ENCODE measurements around the gene WFDC5. TPM values are rescaled to one million over a fixed set of nuclear protein-coding genes. Genes with fewer than 3 reads are reported as not detected.

WFDC5 gene
- total and polyA plus RNA-seq, 9 of the 15 experiments (the other 6 are each of a cell fraction or from before 2014, with no cell fraction given): not detected

- H3K27ac ChIP-seq (ENCODE audit: extremely low read depth, low read depth, low read length): no peak overlapping the region
- peaks cover 0 to 12% of the 10 kb centered on the region in 2 experiments; a peak in 1 of 5 replicates for H3K4me1 ChIP-seq (replicated peaks in 1 of 2; ENCODE audit: control insufficient read depth in 2 of 2, insufficient read depth in 2 of 2, low read length in 2 of 2)
- BruUV-seq (replicated peaks): no TSS peak
- no peak overlapping the region for H2AFZ ChIP-seq (ENCODE audit: low read depth, low read length)
- FAIRE-seq (peak; percentile 94), ATAC-seq (peak; percentile 90), DNase-seq (ENCODE audit: extremely low read depth in 1 of 4, low spot score in 3 of 4) (peak; percentile 63 to 69 (median 64))
- H3K9me3 ChIP-seq (replicated peaks; ENCODE audit: control insufficient read depth, insufficient read depth, low read depth, low read length): no peaks in the 10 kb centered on the region
- no peaks in the 10 kb centered on the region for H3K36me3 ChIP-seq (ENCODE audit: control insufficient read depth, insufficient read depth, low read length)
- in situ Hi-C loops (cut with MboI) (no loop called here), intact Hi-C loops (cut with micrococcal nuclease) (loop anchor here (1.0 to 10.0 kb wide), 3 partner anchors 52 to 181 kb away; partner anchors contain the start of gene PABPC1L)
- 0% methylated on average over 7 of the region's 7 CpGs for WGBS (ENCODE audit: insufficient coverage, low coverage, missing lambda C conversion rate)
- H3K4me2 ChIP-seq (ENCODE audit: insufficient read depth, low read length): no peak overlapping the region
- CTCF ChIA-PET (ENCODE audit: low intra/inter-chr PET ratio): interaction anchor here (2.5 to 3.2 kb wide), 2 partner anchors 53 to 85 kb away, joined by 19 to 34 read pairs; no protein-coding TSS in a partner anchor
- peaks cover 13 to 21% of the 10 kb centered on the region in 2 experiments for H3K27me3 ChIP-seq (ENCODE audit: control insufficient read depth in 2 of 2, insufficient read depth in 2 of 2, low read length in 2 of 2)
- POLR2A ChIA-PET: interaction anchor here (0.8 to 1.3 kb wide), 4 partner anchors 9 to 52 kb away, joined by 3 to 6 read pairs (median 4); no protein-coding TSS in a partner anchor
- H3K4me3 ChIP-seq: no peak overlapping the region
- H3K9ac ChIP-seq (ENCODE audit: insufficient read depth in 1 of 2, low read depth in 2 of 2, low read length in 2 of 2): no peak overlapping the region
- no peaks in the 10 kb centered on the region for H4K20me1 ChIP-seq (replicated peaks; ENCODE audit: control insufficient read depth, insufficient read depth, low read length)
- no peaks in the 10 kb centered on the region for H3K9me1 ChIP-seq (ENCODE audit: control insufficient read depth, insufficient read depth, low read length)
- peak; percentile 55 to 74 for TF ChIP-seq RAD21 (CRISPR knock-in tag; conservative IDR thresholded peaks at IDR 0.05 in 1 of 2, IDR thresholded peaks at IDR 0.05 in 1 of 2)
- peak; percentile 59 for TF ChIP-seq PRDM10 (IDR thresholded peaks at IDR 0.05; ENCODE audit: partially characterized antibody)
- peak; percentile 56 to 88 (median 78) for TF ChIP-seq CTCF (IDR thresholded peaks at IDR 0.05 in 2 of 3, conservative IDR thresholded peaks at IDR 0.05 in 1 of 3; ENCODE audit: insufficient read depth in 2 of 3, low read depth in 1 of 3, low read length in 3 of 3)
- TF ChIP-seq REST (IDR thresholded peaks at IDR 0.05; ENCODE audit: borderline replicate concordance): peak; percentile 66; the same call in 1 of the 2 replicates
- TF ChIP-seq REST (CRISPR knock-in tag; IDR thresholded peaks at IDR 0.05; ENCODE audit: low read depth): no peak
- no peak for TF ChIP-seq BACH1 (tag; IDR thresholded peaks at IDR 0.05)
- peak; percentile 46 for TF ChIP-seq SMC3 (conservative IDR thresholded peaks at IDR 0.05; ENCODE audit: insufficient read depth, low read depth, low read length)
- no peaks in the 10 kb centered on the region for H3K79me2 ChIP-seq (ENCODE audit: control insufficient read depth, insufficient read depth, low read length)
Observed at GRCh38 chr20:45095805-45096238, 19.2 kb downstream of the WFDC5 start.

All from K562 (cell line).